ENCODE measurements around the gene GHRH. TPM values are rescaled to one million over a fixed set of nuclear protein-coding genes. Genes with fewer than 3 reads are reported as not detected.

GHRH gene
- total and polyA plus RNA-seq, 2 donors (not counting 1 experiment from before 2014, with no cell fraction given): not detected

GRCh38 chr20:37302981-37303380 is 41.4 kb upstream of the GHRH start:
- 90% methylated on average over 2 of the region's 2 CpGs for WGBS (ENCODE audit: insufficient coverage)
- intact Hi-C loops (cut with micrococcal nuclease): no loop called here
- DNase-seq (no peak), ATAC-seq (ENCODE audit: low read depth) (no peak)
- ChIA-PET CTCF (interaction anchor here (1.0 kb wide), 1 partner anchor 26 kb away, joined by 4 read pairs; no protein-coding TSS in a partner anchor), POLR2A (no interaction called here)
- Mint-ChIP-seq H3K27me3 (no peaks in the 10 kb centered on the region), H3K4me3 (no peak overlapping the region), H3K9me3 (ENCODE audit: insufficient read depth) (no peaks in the 10 kb centered on the region), H3K4me1 (peaks cover 13% of the 10 kb centered on the region), H3K27ac (no peak overlapping the region)
- no peaks in the 10 kb centered on the region for H3K9me3 ChIP-seq (ENCODE audit: control extremely low read depth in 1 of 3, control insufficient read depth in 2 of 3, insufficient read depth in 1 of 3, low read length in 2 of 3)
- H3K79me2 ChIP-seq (ENCODE audit: control insufficient read depth, insufficient read depth, low read length): peaks cover 75% of the 10 kb centered on the region
- peaks cover 0 to 68% of the 10 kb centered on the region in 2 experiments for H3K36me3 ChIP-seq (replicated peaks in 1 of 2; ENCODE audit: control extremely low read depth in 1 of 2, control insufficient read depth in 1 of 2, extremely low read depth in 1 of 2, insufficient read depth in 2 of 2, low read length in 1 of 2)
- H3K4me1 ChIP-seq (ENCODE audit: control insufficient read depth in 2 of 2, insufficient read depth in 2 of 2, low read length in 2 of 2): no peaks in the 10 kb centered on the region
- no peak overlapping the region for H3K4me2 ChIP-seq (replicated peaks; ENCODE audit: low read depth, low read length, poor library complexity, severe bottlenecking)
- no peak overlapping the region for H3K9ac ChIP-seq (ENCODE audit: low read length)
- no peak overlapping the region for H2AFZ ChIP-seq (ENCODE audit: insufficient read depth, low read depth, low read length, poor library complexity, severe bottlenecking)
- no peak overlapping the region for H3K4me3 ChIP-seq (ENCODE audit: control extremely low read depth in 1 of 5, extremely low read depth in 1 of 5, insufficient read depth in 1 of 5, low read depth in 2 of 5, low read length in 4 of 5)
- no peak overlapping the region for H3K27ac ChIP-seq (ENCODE audit: low read length in 2 of 2)
- no peaks in the 10 kb centered on the region for H3K27me3 ChIP-seq (replicated peaks in 1 of 4; ENCODE audit: control extremely low read depth in 1 of 4, control insufficient read depth in 3 of 4, insufficient read depth in 4 of 4, low read length in 3 of 4)
- peaks cover 26% of the 10 kb centered on the region for H4K20me1 ChIP-seq (ENCODE audit: control insufficient read depth, insufficient read depth, low read length, poor library complexity, severe bottlenecking)
- TF ChIP-seq CTCF (IDR thresholded peaks at IDR 0.05) (no peak), EZH2 (IDR thresholded peaks at IDR 0.05; ENCODE audit: borderline replicate concordance, insufficient read depth, low read depth, low read length, poor library complexity, severe bottlenecking) (no peak)

- Histone ChIP-seq H3K9ac (ENCODE audit: low read length) (no peak overlapping the region), H3K79me2 (ENCODE audit: control insufficient read depth, insufficient read depth, low read length) (peaks cover 83% of the 10 kb centered on the region), H4K20me1 (ENCODE audit: control insufficient read depth, insufficient read depth, low read length, poor library complexity, severe bottlenecking) (peaks cover 31% of the 10 kb centered on the region), H2AFZ (ENCODE audit: insufficient read depth, low read depth, low read length, poor library complexity, severe bottlenecking) (no peak overlapping the region), H3K27ac (ENCODE audit: low read length in 2 of 2) (no peak overlapping the region), H3K4me2 (replicated peaks; ENCODE audit: low read depth, low read length, poor library complexity, severe bottlenecking) (no peak overlapping the region), H3K27me3 (replicated peaks in 1 of 4; ENCODE audit: control extremely low read depth in 1 of 4, control insufficient read depth in 3 of 4, insufficient read depth in 4 of 4, low read length in 3 of 4) (no peaks in the 10 kb centered on the region), H3K4me3 (ENCODE audit: control extremely low read depth in 1 of 5, extremely low read depth in 1 of 5, insufficient read depth in 1 of 5, low read depth in 2 of 5, low read length in 4 of 5) (no peak overlapping the region), H3K36me3 (replicated peaks in 1 of 2; ENCODE audit: control extremely low read depth in 1 of 2, control insufficient read depth in 1 of 2, extremely low read depth in 1 of 2, insufficient read depth in 2 of 2, low read length in 1 of 2) (peaks cover 0 to 61% of the 10 kb centered on the region in 2 experiments), H3K4me1 (ENCODE audit: control insufficient read depth in 2 of 2, insufficient read depth in 2 of 2, low read length in 2 of 2) (peaks cover 0 to 2% of the 10 kb centered on the region in 2 donors), H3K9me3 (ENCODE audit: control extremely low read depth in 1 of 3, control insufficient read depth in 2 of 3, insufficient read depth in 1 of 3, low read length in 2 of 3) (no peaks in the 10 kb centered on the region)
- POLR2A ChIA-PET: no interaction called here
- H3K4me1 Mint-ChIP-seq: peaks cover 16% of the 10 kb centered on the region
- TF ChIP-seq CTCF (IDR thresholded peaks at IDR 0.05) (no peak), EZH2 (IDR thresholded peaks at IDR 0.05; ENCODE audit: borderline replicate concordance, insufficient read depth, low read depth, low read length, poor library complexity, severe bottlenecking) (no peak)
- no peaks in the 10 kb centered on the region for H3K9me3 Mint-ChIP-seq (ENCODE audit: insufficient read depth)
- WGBS (ENCODE audit: insufficient coverage): 100% methylated on average over 3 of the region's 3 CpGs
- no peak overlapping the region for H3K4me3 Mint-ChIP-seq
- DNase-seq: no peak
- no peak for ATAC-seq (ENCODE audit: low read depth)
- H3K27ac Mint-ChIP-seq: no peak overlapping the region
- CTCF ChIA-PET: interaction anchor here (1.3 kb wide), 1 partner anchor 11 kb away, joined by 3 read pairs; no protein-coding TSS in a partner anchor
- intact Hi-C loops (cut with micrococcal nuclease): no loop called here
- no peaks in the 10 kb centered on the region for H3K27me3 Mint-ChIP-seq
Measured at GRCh38 chr20:37301558-37301957, 39.9 kb upstream of the GHRH start.
